GM12878 (cell line): ENCODE data around the gene ZNF839.

ENCODE experiments used
- BRCA1 ChIP-seq: IDR thresholded peaks from 2 replicates; pipeline ENCODE4 v1.6.1; 2011; ENCODE audit warnings: low read depth, low read length, improper control_type of control experiment
- CHD1 ChIP-seq: IDR thresholded peaks from 2 replicates; pipeline ENCODE4 v1.6.1; 2012; ENCODE audit warnings: low read depth, low read length, improper control_type of control experiment
- CTCF ChIP-seq, 3 experiments: IDR thresholded peaks in 2 of 3; conservative IDR thresholded peaks in 1 of 3; 2 replicates each; pipeline ENCODE4 v1.5.1; 2011; ENCODE audit warnings: low read depth in 3 of 3, low read length in 3 of 3, mild to moderate bottlenecking in 3 of 3, control low read depth in 2 of 3, moderate library complexity in 2 of 3, inconsistent platforms in 1 of 3, mixed read lengths in 1 of 3; ENCODE audit not compliant: control insufficient read depth in 2 of 3, insufficient read depth in 1 of 3; ENCODE audit errors: extremely low read depth in 1 of 3
- EP300 ChIP-seq, 2 experiments: fragments of 150-350 bp in 1 of 2; IDR thresholded peaks; 2 replicates each; pipeline ENCODE4 v1.6.1; 2011 to 2012; ENCODE audit warnings: low read depth in 2 of 2, low read length in 2 of 2, borderline replicate concordance in 1 of 2, improper control_type of control experiment in 1 of 2, inconsistent platforms in 1 of 2; ENCODE audit not compliant: control insufficient read depth in 1 of 2
- JUNB ChIP-seq: IDR thresholded peaks from 2 replicates; pipeline ENCODE4 v1.6.1; 2016; ENCODE audit warnings: antibody characterized with exemption, mild to moderate bottlenecking
- MAX ChIP-seq: IDR thresholded peaks from 2 replicates; pipeline ENCODE4 v1.6.1; 2012; ENCODE audit warnings: low read depth, low read length, improper control_type of control experiment
- POLR2A ChIP-seq: IDR thresholded peaks from 2 replicates; pipeline ENCODE4 v1.6.1; 2011; ENCODE audit warnings: low read depth, mild to moderate bottlenecking, low read length
- RCOR1 ChIP-seq: conservative IDR thresholded peaks from 2 replicates; pipeline ENCODE4 v1.6.1; 2012; ENCODE audit warnings: low read depth, low read length, improper control_type of control experiment
- RFX5 ChIP-seq: IDR thresholded peaks from 2 replicates; pipeline ENCODE4 v1.6.1; 2011; ENCODE audit warnings: low read depth, low read length, improper control_type of control experiment
- SPI1 ChIP-seq: IDR thresholded peaks from 2 replicates; pipeline ENCODE4 v1.6.1; 2011; ENCODE audit warnings: low read depth, mild to moderate bottlenecking, low read length, moderate library complexity, borderline replicate concordance; ENCODE audit not compliant: insufficient read depth
- TARDBP ChIP-seq: IDR thresholded peaks from 2 replicates; pipeline ENCODE4 v1.6.1; 2016; ENCODE audit warnings: borderline replicate concordance
- TBL1XR1 ChIP-seq: IDR thresholded peaks from 2 replicates; pipeline ENCODE4 v1.6.1; 2012; ENCODE audit warnings: low read depth, low read length, improper control_type of control experiment

- TF ChIP-seq CHD1 (no peak), CTCF (IDR thresholded peaks at IDR 0.05 in 2 of 3, conservative IDR thresholded peaks at IDR 0.05 in 1 of 3; ENCODE audit: control insufficient read depth in 2 of 3, extremely low read depth in 1 of 3, insufficient read depth in 1 of 3, low read depth in 3 of 3, low read length in 3 of 3) (no peak), TARDBP (no peak), TBL1XR1 (no peak), POLR2A (no peak), JUNB (no peak), RFX5 (no peak), MAX (no peak), EP300 (IDR thresholded peaks at IDR 0.05; ENCODE audit: borderline replicate concordance in 1 of 2, control insufficient read depth in 1 of 2, low read depth in 2 of 2, low read length in 2 of 2) (no peak), RCOR1 (no peak), SPI1 (no peak), BRCA1 (no peak)
Measured at GRCh38 chr14:102275866-102276265, 43.7 kb upstream of the ZNF839 start.
